ENCODE data around the gene HTR7. TPM values are rescaled to one million over a fixed set of nuclear protein-coding genes. Genes with fewer than 3 reads are reported as not detected.

Gene HTR7
- total and polyA plus RNA-seq, 2 experiments from 2014 or later: 0.65 to 1.2 TPM

DNA sequence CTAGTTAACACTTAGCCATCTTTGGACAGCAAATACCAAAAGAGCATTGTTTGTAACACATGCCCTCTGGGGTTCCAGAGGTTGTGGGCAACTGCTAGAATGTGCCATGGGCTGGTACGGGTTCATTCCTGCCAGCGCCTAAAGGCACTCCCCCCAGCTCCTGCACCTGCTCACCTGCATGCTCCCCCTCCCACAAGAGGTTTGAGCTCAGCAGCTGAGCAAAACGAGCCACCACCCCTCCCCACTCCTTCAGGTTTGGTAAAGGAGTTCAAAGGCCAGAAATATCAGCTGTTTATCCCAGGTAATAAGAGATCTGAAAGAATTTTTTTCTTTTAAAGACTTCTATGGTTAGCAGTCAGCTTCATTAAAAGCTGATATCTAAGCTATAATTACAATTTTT, 53.5 kb downstream of the HTR7 start:
- no peaks in the 10 kb centered on the region for H3K79me2 ChIP-seq (ENCODE audit: insufficient read depth)
- no peaks in the 10 kb centered on the region for H3K36me3 ChIP-seq (ENCODE audit: low read depth)
- H3K27ac ChIP-seq: no peak overlapping the region
- H3K4me3 ChIP-seq: no peak overlapping the region
- in situ Hi-C loops (cut with MboI): no loop called here
- no peak for DNase-seq
- H3K4me1 ChIP-seq (ENCODE audit: insufficient read depth): no peaks in the 10 kb centered on the region
- no peak for TF ChIP-seq EZH2 (IDR thresholded peaks at IDR 0.05; ENCODE audit: insufficient read depth, poor library complexity, severe bottlenecking)
- TF ChIP-seq EZH2phosphoT487 (IDR thresholded peaks at IDR 0.05; ENCODE audit: insufficient read depth, low read depth): no peak
- WGBS, 2 experiments (ENCODE audit: low coverage in 1 of 2, low lambda C conversion rate in 2 of 2, missing lambda C conversion rate in 2 of 2): 50 to 53% methylated on average over 2 to 3 of the region's 3 CpGs
- H3K4me2 ChIP-seq (ENCODE audit: unreplicated experiment): no peak overlapping the region
- H4K20me1 ChIP-seq (ENCODE audit: insufficient read depth): no peaks in the 10 kb centered on the region
- H3K9ac ChIP-seq: no peak overlapping the region
- no peak overlapping the region for H2AFZ ChIP-seq
- no peaks in the 10 kb centered on the region for H3K9me3 ChIP-seq (ENCODE audit: low read depth)
- H3K27me3 ChIP-seq (replicated peaks; ENCODE audit: insufficient read depth): no peaks in the 10 kb centered on the region
- no peaks in the 10 kb centered on the region for H3K9me2 ChIP-seq (ENCODE audit: insufficient read depth)
- H3F3A ChIP-seq (ENCODE audit: insufficient read depth): no peaks in the 10 kb centered on the region

DNA sequence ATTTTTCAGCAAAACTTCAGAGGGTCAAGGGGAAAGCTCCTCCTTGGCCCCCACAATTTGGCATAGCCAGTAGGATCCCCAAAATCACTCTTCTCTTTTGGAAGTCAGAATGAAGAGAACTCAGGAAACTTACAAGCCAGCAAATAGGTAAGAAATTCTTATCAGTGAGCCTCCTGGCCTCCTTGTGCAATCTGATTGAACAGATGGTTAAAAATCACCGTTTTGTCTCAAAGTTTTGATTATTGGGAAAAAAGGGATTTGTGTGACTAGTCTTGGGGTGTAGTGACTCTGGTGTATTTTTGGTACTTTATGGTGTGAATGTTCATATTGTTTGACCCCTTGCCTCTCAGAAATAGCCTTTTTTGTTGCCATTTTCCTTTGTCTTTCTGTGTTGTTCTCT, 56.2 kb downstream of the HTR7 start:
- H3K27me3 ChIP-seq (replicated peaks; ENCODE audit: insufficient read depth): no peaks in the 10 kb centered on the region
- no peak overlapping the region for H3K9ac ChIP-seq
- no peaks in the 10 kb centered on the region for H3K9me2 ChIP-seq (ENCODE audit: insufficient read depth)
- no peaks in the 10 kb centered on the region for H3F3A ChIP-seq (ENCODE audit: insufficient read depth)
- no peak overlapping the region for H3K27ac ChIP-seq
- H2AFZ ChIP-seq: no peak overlapping the region
- TF ChIP-seq EZH2phosphoT487 (IDR thresholded peaks at IDR 0.05; ENCODE audit: insufficient read depth, low read depth): no peak
- no peak for DNase-seq
- in situ Hi-C loops (cut with MboI): no loop called here
- H4K20me1 ChIP-seq (ENCODE audit: insufficient read depth): no peaks in the 10 kb centered on the region
- H3K36me3 ChIP-seq (ENCODE audit: low read depth): no peaks in the 10 kb centered on the region
- no peaks in the 10 kb centered on the region for H3K9me3 ChIP-seq (ENCODE audit: low read depth)
- H3K4me1 ChIP-seq (ENCODE audit: insufficient read depth): no peaks in the 10 kb centered on the region
- WGBS, 2 experiments (ENCODE audit: low coverage in 1 of 2, low lambda C conversion rate in 2 of 2, missing lambda C conversion rate in 2 of 2): 33 to 41% methylated on average over 1 of the region's 1 CpG
- H3K79me2 ChIP-seq (ENCODE audit: insufficient read depth): no peaks in the 10 kb centered on the region
- no peak overlapping the region for H3K4me2 ChIP-seq (ENCODE audit: unreplicated experiment)
- no peak overlapping the region for H3K4me3 ChIP-seq

DNA sequence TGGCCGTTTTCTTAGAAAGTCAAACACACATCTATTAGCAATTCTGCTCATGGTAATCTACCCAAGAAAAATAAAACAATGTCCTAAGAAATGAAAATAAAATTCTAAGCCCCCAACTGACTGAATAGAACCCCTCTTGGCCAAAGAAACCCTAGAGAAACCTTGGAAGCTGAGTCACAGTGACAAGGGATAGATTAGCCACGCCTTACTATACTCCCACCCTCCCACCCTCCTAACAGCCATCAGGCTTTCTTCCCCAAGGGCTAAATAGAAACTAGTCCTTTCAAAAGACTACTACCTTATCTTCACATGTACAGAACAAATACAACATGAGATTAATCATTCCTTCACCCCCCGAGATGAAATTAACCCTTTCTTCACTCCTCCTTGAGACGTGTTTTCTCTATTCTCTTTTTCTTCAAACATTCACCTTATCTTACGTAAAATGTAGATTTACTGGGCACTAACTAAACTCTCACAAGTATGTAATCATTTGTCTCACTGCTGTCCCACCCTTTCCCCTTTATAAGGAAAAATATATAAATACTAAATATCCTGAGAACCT, 57.5 kb downstream of the HTR7 start:
- in situ Hi-C loops (cut with MboI): no loop called here
- 72 to 77% methylated on average over 5 of the region's 5 CpGs for WGBS, 2 experiments (ENCODE audit: low coverage in 1 of 2, low lambda C conversion rate in 2 of 2, missing lambda C conversion rate in 2 of 2)

DNA sequence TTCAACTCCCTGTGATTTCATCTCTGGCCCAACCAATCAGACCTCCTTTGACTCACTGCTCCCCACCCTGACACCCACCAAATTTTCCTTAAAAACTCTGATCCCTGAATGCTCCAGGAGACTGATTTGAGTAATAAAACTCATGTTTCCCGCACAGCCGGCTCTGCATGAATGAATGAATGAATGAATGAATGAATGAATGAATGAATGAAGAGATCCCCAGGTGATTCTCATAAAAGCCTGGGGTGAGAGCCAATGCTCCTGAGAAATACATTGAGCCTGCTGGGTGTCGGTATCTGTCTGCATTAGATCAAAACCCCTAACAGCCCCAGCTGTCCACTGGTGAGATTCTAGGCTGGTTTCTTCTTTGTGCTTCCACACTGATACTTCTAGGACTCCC, 58.7 kb downstream of the HTR7 start:
- Histone ChIP-seq H3K9me3 (ENCODE audit: low read depth) (no peaks in the 10 kb centered on the region), H3K9ac (no peak overlapping the region), H3K4me3 (no peak overlapping the region), H4K20me1 (ENCODE audit: insufficient read depth) (no peaks in the 10 kb centered on the region), H3K79me2 (ENCODE audit: insufficient read depth) (no peaks in the 10 kb centered on the region), H3K4me1 (ENCODE audit: insufficient read depth) (no peaks in the 10 kb centered on the region), H2AFZ (no peak overlapping the region), H3K9me2 (ENCODE audit: insufficient read depth) (no peaks in the 10 kb centered on the region), H3K27me3 (replicated peaks; ENCODE audit: insufficient read depth) (no peaks in the 10 kb centered on the region), H3F3A (ENCODE audit: insufficient read depth) (no peaks in the 10 kb centered on the region), H3K4me2 (ENCODE audit: unreplicated experiment) (no peak overlapping the region), H3K27ac (no peak overlapping the region), H3K36me3 (ENCODE audit: low read depth) (no peaks in the 10 kb centered on the region)
- in situ Hi-C loops (cut with MboI): no loop called here
- no peak for DNase-seq
- 76 to 83% methylated on average over 3 of the region's 3 CpGs for WGBS, 2 experiments (ENCODE audit: low coverage in 1 of 2, low lambda C conversion rate in 2 of 2, missing lambda C conversion rate in 2 of 2)
- TF ChIP-seq EZH2phosphoT487 (IDR thresholded peaks at IDR 0.05; ENCODE audit: insufficient read depth, low read depth) (no peak), EZH2 (IDR thresholded peaks at IDR 0.05; ENCODE audit: insufficient read depth, poor library complexity, severe bottlenecking) (no peak)

More for the DNA sequence above, 57.5 kb downstream of the HTR7 start:
- DNase-seq: no peak
- Histone ChIP-seq H3K27me3 (replicated peaks; ENCODE audit: insufficient read depth) (no peaks in the 10 kb centered on the region), H3K4me1 (ENCODE audit: insufficient read depth) (no peaks in the 10 kb centered on the region), H3K79me2 (ENCODE audit: insufficient read depth) (no peaks in the 10 kb centered on the region), H3F3A (ENCODE audit: insufficient read depth) (no peaks in the 10 kb centered on the region), H3K27ac (no peak overlapping the region), H3K4me2 (ENCODE audit: unreplicated experiment) (no peak overlapping the region), H3K36me3 (ENCODE audit: low read depth) (no peaks in the 10 kb centered on the region), H4K20me1 (ENCODE audit: insufficient read depth) (no peaks in the 10 kb centered on the region), H3K9me2 (ENCODE audit: insufficient read depth) (no peaks in the 10 kb centered on the region), H2AFZ (no peak overlapping the region), H3K4me3 (no peak overlapping the region), H3K9me3 (ENCODE audit: low read depth) (no peaks in the 10 kb centered on the region), H3K9ac (no peak overlapping the region)
- TF ChIP-seq EZH2phosphoT487 (IDR thresholded peaks at IDR 0.05; ENCODE audit: insufficient read depth, low read depth): no peak
- TF ChIP-seq EZH2 (IDR thresholded peaks at IDR 0.05; ENCODE audit: insufficient read depth, poor library complexity, severe bottlenecking): no peak

DNA sequence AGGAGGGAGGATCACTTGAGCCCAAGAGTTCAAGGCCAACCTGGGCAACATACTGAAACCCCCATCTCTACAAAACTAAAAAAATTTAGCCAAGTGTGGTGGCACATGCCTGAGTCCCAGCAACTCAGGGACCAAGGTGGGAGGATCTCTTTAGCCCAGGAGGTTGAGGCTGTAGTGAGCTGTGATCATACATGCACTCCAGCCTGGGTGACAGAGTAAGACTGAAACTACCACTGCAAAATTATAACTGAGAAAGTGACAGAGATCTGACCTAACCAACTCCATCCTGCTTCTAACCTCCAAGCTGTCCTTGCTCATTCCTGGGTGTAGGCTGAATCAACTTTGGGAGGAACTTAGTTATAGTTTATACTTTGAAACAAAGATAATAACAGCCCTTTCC, 59.4 kb downstream of the HTR7 start:
- in situ Hi-C loops (cut with MboI): no loop called here
- Histone ChIP-seq H4K20me1 (ENCODE audit: insufficient read depth) (no peaks in the 10 kb centered on the region), H3K9me2 (ENCODE audit: insufficient read depth) (no peaks in the 10 kb centered on the region), H3K4me3 (no peak overlapping the region), H2AFZ (no peak overlapping the region), H3F3A (ENCODE audit: insufficient read depth) (no peaks in the 10 kb centered on the region), H3K27ac (no peak overlapping the region), H3K4me2 (ENCODE audit: unreplicated experiment) (no peak overlapping the region), H3K79me2 (ENCODE audit: insufficient read depth) (no peaks in the 10 kb centered on the region), H3K9me3 (ENCODE audit: low read depth) (no peaks in the 10 kb centered on the region), H3K9ac (no peak overlapping the region), H3K27me3 (replicated peaks; ENCODE audit: insufficient read depth) (no peaks in the 10 kb centered on the region), H3K36me3 (ENCODE audit: low read depth) (no peaks in the 10 kb centered on the region), H3K4me1 (ENCODE audit: insufficient read depth) (no peaks in the 10 kb centered on the region)
- DNase-seq: no peak
- TF ChIP-seq EZH2phosphoT487 (IDR thresholded peaks at IDR 0.05; ENCODE audit: insufficient read depth, low read depth): no peak
- no peak for TF ChIP-seq EZH2 (IDR thresholded peaks at IDR 0.05; ENCODE audit: insufficient read depth, poor library complexity, severe bottlenecking)
